GM21423 (cell line): ENCODE results near the gene HTT-AS.

Experiments used
- ATAC-seq: cut with Tn5 transposase; IDR thresholded peaks from one replicate; pipeline ENCODE4 v1.9.1; 2021; ENCODE audit warnings: mild to moderate bottlenecking, moderate library complexity; ENCODE audit not compliant: unreplicated experiment

Gene HTT-AS

GRCh38 chr4:3031357-3032082 lies 42.8 kb downstream of the HTT-AS start:
- no peak for ATAC-seq

GRCh38 chr4:3030566-3031356 lies 43.6 kb downstream of the HTT-AS start:
- ATAC-seq, result no peak

DNA sequence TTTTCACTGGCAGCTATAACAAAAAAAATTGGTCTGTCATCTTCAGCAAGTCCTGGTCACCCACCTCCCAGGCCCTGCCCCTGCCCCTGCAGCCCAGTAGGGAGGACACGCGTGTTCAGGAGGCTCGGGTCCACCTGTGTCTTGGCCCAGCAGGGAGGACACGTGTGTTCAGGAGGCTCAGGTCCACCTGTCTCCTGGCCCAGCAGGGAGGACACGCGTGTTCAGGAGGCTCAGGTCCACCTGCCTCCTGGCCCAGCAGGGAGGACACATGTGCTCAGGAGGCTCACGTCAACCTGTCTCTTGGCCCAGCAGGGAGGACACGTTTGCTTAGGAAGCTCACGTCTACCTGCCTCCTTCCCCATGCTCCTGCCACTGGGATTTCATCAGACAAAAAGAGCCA lies 44.9 kb downstream of the HTT-AS start:
- no peak for ATAC-seq

DNA sequence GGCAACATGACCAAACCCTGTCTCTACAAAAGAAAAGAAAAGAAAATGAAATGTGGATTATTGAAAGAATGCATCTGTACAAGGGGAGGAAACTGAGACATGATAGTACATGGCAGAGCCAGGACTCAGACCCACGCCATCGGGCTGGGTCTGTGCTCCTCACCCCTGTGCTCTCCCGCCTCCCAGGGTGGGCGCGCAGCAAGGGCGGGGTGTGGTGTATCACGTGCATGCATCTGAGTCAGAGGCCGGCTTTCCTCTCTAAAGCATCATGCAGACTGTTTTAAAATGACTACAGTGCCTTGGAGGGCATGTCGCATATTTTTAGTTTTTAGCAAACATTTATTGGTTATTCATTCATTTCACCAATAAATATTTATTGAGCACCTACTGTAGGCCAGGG lies 47.8 kb downstream of the HTT-AS start:
- no peak for ATAC-seq

- no peak for ATAC-seq
Measured at GRCh38 chr4:3025881-3026280, 48.5 kb downstream of the HTT-AS start.

GRCh38 chr4:3022651-3023050 lies 51.7 kb downstream of the HTT-AS start:
- ATAC-seq, result no peak

GRCh38 chr4:3022112-3022511 lies 52.2 kb downstream of the HTT-AS start:
- no peak for ATAC-seq

GRCh38 chr4:3021627-3022026 lies 52.7 kb downstream of the HTT-AS start:
- ATAC-seq, result no peak

- no peak for ATAC-seq
Measured at GRCh38 chr4:3021127-3021526, 53.2 kb downstream of the HTT-AS start.

DNA sequence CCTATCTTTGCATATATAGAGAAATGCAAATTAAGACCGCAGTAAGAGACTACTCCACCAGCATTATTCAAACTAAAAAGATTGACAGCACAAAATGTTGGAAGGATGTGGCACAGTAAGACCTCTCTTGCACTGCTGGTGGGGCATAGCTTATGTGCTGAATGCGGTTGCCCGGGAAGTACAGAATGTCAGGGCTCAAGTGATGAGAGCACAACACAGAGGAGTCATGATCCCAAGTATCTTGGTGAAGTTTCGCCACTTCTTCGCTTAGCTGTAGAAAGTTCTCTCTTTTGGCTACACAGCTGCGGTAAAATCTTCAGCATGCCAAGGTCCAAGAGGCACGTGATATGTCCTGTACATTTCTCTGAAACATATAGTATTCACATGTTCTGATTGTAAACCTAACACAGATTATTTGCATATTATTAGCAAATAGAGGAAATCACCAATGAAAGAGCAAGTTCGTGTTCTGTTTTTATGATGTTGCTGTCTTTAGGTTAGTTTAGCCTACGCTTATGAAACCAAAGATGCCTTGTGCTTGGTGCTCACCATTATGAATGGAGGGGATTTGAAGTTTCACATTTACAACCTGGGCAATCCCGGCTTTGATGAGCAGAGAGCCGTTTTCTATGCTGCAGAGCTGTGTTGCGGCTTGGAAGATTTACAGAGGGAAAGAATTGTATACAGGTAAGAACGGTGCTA lies 55.0 kb downstream of the HTT-AS start:
- no peak for ATAC-seq

DNA sequence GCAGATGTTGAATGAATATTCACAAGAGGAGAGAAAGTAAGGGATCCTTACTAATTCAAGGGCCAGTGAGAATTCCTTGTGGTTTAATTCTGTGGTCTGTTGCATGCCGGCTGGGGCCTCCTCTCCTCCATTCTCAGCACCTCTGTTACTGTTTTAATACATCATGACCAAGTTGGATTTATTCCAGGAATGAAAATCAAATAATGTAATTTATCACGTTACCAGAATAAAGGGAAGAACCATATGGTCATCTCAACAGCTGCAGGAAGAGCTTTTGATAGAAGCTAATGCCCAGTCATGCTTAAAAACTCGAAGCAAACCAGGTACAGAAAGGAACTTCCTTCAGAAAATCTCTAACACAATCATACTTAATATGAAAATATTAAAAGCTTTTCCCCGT lies 56.8 kb downstream of the HTT-AS start:
- ATAC-seq, result no peak

- no peak for ATAC-seq
Measured at GRCh38 chr4:3016961-3017360, 57.4 kb downstream of the HTT-AS start.

DNA sequence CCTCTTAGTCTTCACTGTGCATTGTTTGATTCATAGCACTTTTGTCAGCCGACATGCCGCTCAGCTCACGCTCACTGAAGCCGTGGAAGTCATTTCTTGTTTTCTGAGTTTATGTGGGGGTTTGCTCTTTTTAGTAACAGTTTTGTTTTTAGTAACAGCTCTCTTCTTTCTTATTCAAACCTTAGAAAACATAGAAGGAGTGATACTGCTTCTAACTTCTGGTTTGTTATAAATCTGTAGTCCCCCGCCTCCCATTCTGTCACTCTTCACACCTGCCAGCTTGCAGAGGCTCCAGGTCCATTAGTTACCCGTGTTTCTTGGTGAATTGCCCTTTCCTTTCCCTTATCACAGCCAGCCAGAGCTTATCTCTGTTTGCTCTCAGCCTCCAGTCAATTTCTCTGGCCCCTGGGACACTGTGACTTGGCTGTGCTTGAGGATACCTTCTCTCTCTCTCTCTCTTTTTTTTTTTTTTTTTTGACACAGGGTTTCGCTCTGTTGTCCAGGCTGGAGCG lies 60.4 kb downstream of the HTT-AS start:
- ATAC-seq, result no peak
